Islet of Langerhans (tissue), 1 donor: Measurements from ENCODE around the gene PAIP2.
"Not testable (repeated sequence)": the region's sequence is repeated elsewhere in the genome, so short reads cannot be mapped to it uniquely, and the experiment has no call there.

Source experiments
- FAIRE-seq: peaks from one replicate; lab custom pipeline; 2011; peaks lifted over from hg19 to GRCh38; lab: Jason Lieb, UNC

The PAIP2 gene

GRCh38 chr5:139341689-139342422, at the start of gene PAIP2:
PAIP2 (plus strand) TSS chr5:139341854; CDS start chr5:139363785, 21,931 bp downstream.
- no peak for FAIRE-seq

- FAIRE-seq, result no peak
Observed at GRCh38 chr5:139293202-139293506, 48.5 kb upstream of the PAIP2 start.

- no peak for FAIRE-seq
Observed at GRCh38 chr5:139293507-139294373, 47.9 kb upstream of the PAIP2 start, which contains the start of gene MATR3. MATR3 (plus strand) TSS chr5:139293740; CDS start chr5:139307416, 13,676 bp downstream.

GRCh38 chr5:139294374-139295165, 47.1 kb upstream of the PAIP2 start:
- FAIRE-seq, result no peak

GRCh38 chr5:139295346-139296057, 46.2 kb upstream of the PAIP2 start:
- FAIRE-seq, result no peak

- no peak for FAIRE-seq
Observed at GRCh38 chr5:139296198-139296597, 45.5 kb upstream of the PAIP2 start.

GRCh38 chr5:139296862-139297326, 44.8 kb upstream of the PAIP2 start:
- FAIRE-seq, result no peak

- no peak for FAIRE-seq
Observed at GRCh38 chr5:139297439-139298133, 44.1 kb upstream of the PAIP2 start.

GRCh38 chr5:139298242-139298641, 43.4 kb upstream of the PAIP2 start:
- FAIRE-seq, result no peak

- no peak for FAIRE-seq
Observed at GRCh38 chr5:139299486-139299885, 42.2 kb upstream of the PAIP2 start.

- no peak for FAIRE-seq
Observed at GRCh38 chr5:139301808-139302499, 39.7 kb upstream of the PAIP2 start.

GRCh38 chr5:139304391-139305324, 37.0 kb upstream of the PAIP2 start:
- peak; percentile 5 for FAIRE-seq

GRCh38 chr5:139306197-139306596, 35.5 kb upstream of the PAIP2 start:
- no peak for FAIRE-seq

GRCh38 chr5:139306628-139307379, 34.9 kb upstream of the PAIP2 start:
- FAIRE-seq, result peak; percentile 21

GRCh38 chr5:139308797-139309196, 32.9 kb upstream of the PAIP2 start:
- FAIRE-seq, result no peak

- FAIRE-seq, result not testable (repeated sequence)
Observed at GRCh38 chr5:139310715-139311186, 30.9 kb upstream of the PAIP2 start.

- FAIRE-seq, result no peak
Observed at GRCh38 chr5:139312075-139312474, 29.6 kb upstream of the PAIP2 start.

GRCh38 chr5:139314276-139314675, 27.4 kb upstream of the PAIP2 start:
- FAIRE-seq, result no peak
